ENCODE results near the gene ROBO3.

Gene ROBO3

GRCh38 chr11:124876818-124877630, 11.8 kb downstream of the ROBO3 start:
- no peak for DNase-seq (ENCODE audit: low read depth in 2 of 2)

GRCh38 chr11:124877631-124877909, 12.3 kb downstream of the ROBO3 start:
- DNase-seq (ENCODE audit: low read depth in 2 of 2), result no peak

- no peak for DNase-seq (ENCODE audit: low read depth in 2 of 2)
Observed at GRCh38 chr11:124877910-124878758, 12.9 kb downstream of the ROBO3 start.

GRCh38 chr11:124878759-124879492, 13.7 kb downstream of the ROBO3 start:
- DNase-seq (ENCODE audit: low read depth in 2 of 2), result no peak

- DNase-seq (ENCODE audit: low read depth in 2 of 2), result no peak
Observed at GRCh38 chr11:124879493-124880289, 14.5 kb downstream of the ROBO3 start.

GRCh38 chr11:124880290-124880611, 15.0 kb downstream of the ROBO3 start:
- DNase-seq (ENCODE audit: low read depth in 2 of 2), result no peak

GRCh38 chr11:124880958-124881357, 15.7 kb downstream of the ROBO3 start:
- DNase-seq (ENCODE audit: low read depth in 2 of 2), result no peak

- DNase-seq (ENCODE audit: low read depth in 2 of 2), result no peak
Observed at GRCh38 chr11:124882339-124883071, 17.3 kb downstream of the ROBO3 start.

GRCh38 chr11:124884340-124884739, 19.1 kb downstream of the ROBO3 start:
- DNase-seq (ENCODE audit: low read depth in 2 of 2), result no peak

GRCh38 chr11:124884869-124885479, 19.7 kb downstream of the ROBO3 start:
- no peak for DNase-seq (ENCODE audit: low read depth in 2 of 2)

- no peak for DNase-seq (ENCODE audit: low read depth in 2 of 2)
Observed at GRCh38 chr11:124886476-124886875, 21.2 kb downstream of the ROBO3 start.

- DNase-seq (ENCODE audit: low read depth in 2 of 2), result no peak
Observed at GRCh38 chr11:124886978-124887666, 21.9 kb downstream of the ROBO3 start.

- DNase-seq (ENCODE audit: low read depth in 2 of 2), result no peak
Observed at GRCh38 chr11:124887667-124888013, 22.4 kb downstream of the ROBO3 start.

GRCh38 chr11:124889191-124890091, 24.2 kb downstream of the ROBO3 start:
- no peak for DNase-seq (ENCODE audit: low read depth in 2 of 2)

GRCh38 chr11:124890151-124890550, 24.9 kb downstream of the ROBO3 start:
- DNase-seq (ENCODE audit: low read depth in 2 of 2), result no peak

- DNase-seq (ENCODE audit: low read depth in 2 of 2), result no peak
Observed at GRCh38 chr11:124890683-124891372, 25.6 kb downstream of the ROBO3 start.

GRCh38 chr11:124891373-124891861, 26.2 kb downstream of the ROBO3 start:
- no peak for DNase-seq (ENCODE audit: low read depth in 2 of 2)

- DNase-seq (ENCODE audit: low read depth in 2 of 2), result no peak
Observed at GRCh38 chr11:124892146-124892545, 26.9 kb downstream of the ROBO3 start.
